GM19023 (cell line): Measurements from ENCODE around the gene GPC5.
"Not testable (repeated sequence)": the region's sequence is repeated elsewhere in the genome, so short reads cannot be mapped to it uniquely, and the experiment has no call there.

ENCODE experiments used
- ATAC-seq: cut with Tn5 transposase; IDR thresholded peaks from one replicate; pipeline ENCODE4 v1.9.1; 2021; ENCODE audit warnings: mild to moderate bottlenecking, moderate library complexity; ENCODE audit not compliant: unreplicated experiment

GPC5 gene

DNA sequence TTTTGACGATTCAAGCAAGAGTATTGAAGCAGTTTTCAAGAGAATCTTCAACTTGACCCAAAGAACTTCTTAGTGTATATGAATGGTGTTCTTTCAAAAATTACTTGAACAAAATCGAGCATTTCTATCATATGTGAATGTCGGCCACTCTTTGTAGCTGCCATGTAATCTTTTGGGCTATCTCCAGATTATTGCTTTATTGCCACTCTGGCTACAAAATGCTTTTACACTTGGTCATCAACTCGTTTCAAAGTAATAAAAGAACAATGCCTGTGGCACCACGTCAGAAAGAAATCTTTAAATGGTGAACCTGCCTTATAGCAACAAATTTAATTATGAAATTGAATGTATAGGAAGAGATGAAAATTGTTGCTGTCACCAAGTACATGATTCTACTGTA, 834.5 kb downstream of the GPC5 start:
- no peak for ATAC-seq

DNA sequence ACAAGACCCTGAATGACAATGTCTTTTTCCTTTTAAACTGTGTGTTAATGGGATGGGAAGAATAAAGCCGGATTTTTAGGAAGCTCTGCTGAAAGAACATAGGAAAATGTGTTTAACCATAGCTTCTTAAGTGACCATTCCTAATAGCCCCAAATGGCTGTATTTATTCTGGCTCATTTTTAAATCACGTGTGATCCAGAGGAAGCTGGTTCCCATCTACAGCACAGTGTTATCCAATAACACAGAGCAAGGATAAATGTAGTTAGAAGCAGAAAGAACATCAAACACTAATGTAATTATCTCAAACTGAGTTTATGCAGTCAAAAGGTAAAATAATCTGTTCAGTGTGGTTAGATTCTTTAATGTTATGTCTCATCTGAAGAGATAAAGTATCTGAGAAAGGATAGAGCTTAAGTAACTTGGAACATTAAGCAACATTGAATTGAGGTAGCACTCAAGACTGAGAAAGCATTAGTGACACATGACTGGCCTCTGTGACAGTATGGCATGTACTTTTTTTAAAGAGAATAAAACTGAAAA, 853.3 kb downstream of the GPC5 start:
- no peak for ATAC-seq

DNA sequence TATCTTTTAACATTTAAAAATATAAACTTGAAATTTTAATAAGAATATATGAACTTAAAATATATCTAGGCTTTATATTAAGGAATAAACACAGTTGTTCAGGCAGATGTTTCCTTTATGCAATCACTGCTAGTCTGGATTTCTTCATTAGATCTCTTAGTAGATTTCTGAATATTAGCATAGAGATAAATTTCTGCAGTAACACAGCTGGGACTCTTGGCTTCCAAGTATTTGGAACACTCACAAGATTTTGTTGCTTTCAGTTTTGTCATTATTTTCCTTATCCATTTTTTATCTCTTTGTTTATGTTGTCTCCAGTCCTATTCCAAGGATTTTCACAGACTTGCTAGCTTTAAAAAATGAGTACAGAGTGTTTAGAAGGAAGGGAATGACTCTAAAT, 857.1 kb downstream of the GPC5 start:
- no peak for ATAC-seq

DNA sequence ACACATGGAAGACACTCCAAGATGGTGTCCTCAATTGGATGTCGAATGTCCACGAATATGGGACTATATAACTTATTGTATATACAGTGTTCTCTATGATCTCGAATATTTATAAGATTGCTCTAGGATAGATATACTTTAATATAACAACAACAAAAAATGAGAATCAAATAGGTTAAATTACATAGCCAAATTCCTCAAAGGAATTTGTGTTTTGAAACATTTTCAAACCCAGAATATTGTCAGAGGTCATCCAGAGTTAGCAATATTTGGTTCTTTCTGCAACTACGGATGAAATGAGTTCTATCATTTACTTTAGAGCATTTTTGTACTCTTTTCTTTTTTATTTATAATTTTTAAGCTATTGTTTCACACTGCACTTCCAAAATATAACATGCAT, 857.8 kb downstream of the GPC5 start:
- no peak for ATAC-seq

DNA sequence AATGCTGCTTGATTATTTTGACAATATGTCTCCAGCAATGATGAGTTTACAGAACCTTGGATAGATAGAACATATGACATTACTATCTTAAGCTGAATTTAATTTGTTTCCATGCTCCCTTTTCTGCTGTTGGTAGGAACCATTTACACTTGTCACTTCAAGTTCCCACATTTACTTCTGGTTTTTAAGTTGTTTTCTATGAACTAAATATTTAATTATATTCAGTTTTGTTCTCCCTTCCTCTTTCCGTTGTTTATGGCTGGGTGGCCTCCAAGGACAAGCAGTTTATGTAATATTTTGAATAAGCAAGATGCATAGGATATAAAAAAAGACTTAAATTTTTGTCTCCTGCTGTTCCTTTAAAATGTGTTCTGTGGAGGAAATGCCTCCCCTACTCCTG, 860.6 kb downstream of the GPC5 start:
- no peak for ATAC-seq

DNA sequence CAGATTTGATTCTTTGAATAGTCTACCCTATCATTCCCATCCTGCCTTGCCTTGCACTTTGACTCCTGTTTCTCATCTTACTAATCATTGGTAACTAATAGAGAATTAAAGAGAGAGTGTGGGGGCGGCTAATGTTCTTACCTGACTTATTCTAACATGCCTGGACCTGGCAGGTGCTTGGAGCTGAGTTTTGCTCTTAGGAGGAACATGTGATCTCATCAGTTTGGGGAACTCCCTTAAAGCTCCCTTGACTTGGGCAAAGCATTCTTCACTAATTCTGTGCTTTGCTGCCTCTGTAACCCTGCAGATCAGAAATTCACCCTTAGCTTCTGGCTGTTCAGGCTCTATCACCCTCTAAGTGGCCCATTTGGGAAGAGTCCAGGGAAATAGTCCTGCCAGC, 861.1 kb downstream of the GPC5 start:
- no peak for ATAC-seq

DNA sequence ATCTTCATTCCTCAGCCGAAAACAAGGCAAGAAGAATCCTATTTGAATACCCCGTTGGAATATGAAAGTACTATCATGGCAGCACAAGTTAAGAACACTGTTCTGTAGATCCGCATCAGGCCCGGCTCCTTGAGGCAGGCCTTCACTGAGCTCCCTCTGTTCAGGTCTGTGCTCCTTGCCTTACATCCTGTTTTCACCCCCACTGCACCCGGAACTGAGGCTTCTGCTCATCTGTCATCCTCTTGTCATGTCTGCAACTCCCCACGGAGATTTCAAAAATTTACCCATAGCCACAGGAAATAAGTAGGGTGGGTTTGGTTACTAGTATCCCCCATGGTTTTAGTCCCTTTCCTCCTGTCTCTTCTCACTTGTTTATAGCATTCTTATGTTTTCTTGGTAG, 861.9 kb downstream of the GPC5 start:
- no peak for ATAC-seq

DNA sequence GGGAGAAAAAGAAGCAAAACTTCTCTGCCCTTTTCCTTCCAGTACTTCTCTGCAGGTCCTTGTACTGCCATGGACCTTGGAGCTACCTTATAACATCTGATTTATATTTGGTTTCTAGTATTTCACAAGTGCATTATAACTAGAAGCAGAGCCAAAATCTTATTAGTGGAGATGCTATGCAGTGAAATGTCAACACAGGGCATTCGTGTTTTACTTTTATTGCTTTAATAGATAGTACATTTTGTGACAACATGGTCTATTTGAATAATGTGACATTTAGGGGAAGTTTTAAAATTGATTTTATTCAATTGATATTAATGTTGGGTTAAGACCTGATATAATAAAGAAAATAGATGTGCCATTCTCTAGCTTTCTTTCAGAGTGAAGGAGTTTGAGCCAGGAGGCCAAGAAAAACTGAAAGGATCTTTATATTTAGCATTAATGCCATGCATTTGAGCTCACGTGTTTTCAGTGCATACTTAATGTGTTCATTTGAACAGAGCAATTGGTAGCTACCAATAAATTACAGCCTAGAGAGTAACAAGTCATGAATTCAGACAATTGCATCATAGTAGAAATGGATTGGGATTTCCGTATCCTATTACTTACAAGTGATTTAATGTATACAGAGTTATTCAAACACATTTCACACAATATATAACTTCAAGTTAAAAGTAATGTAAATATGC, 863.8 kb downstream of the GPC5 start:
- no peak for ATAC-seq

DNA sequence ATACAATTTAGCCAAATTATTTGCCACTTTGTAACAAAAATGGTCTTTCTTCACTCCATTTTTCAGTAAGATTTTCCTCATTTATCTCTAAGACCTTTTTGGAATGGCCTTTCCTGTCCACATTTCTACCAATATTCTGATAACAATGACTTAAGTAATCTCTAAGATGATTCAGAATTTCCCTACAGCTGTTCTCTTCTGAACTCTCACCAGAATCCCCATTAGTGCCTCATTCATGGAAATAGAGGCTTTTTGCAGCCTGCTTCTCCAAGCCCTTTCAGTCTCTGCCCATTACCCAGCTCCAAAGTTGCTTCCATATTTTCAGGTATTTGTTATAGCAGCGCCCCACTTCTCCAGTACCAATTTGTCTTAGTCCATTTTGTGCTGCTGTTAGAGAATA, 867.0 kb downstream of the GPC5 start:
- no peak for ATAC-seq

DNA sequence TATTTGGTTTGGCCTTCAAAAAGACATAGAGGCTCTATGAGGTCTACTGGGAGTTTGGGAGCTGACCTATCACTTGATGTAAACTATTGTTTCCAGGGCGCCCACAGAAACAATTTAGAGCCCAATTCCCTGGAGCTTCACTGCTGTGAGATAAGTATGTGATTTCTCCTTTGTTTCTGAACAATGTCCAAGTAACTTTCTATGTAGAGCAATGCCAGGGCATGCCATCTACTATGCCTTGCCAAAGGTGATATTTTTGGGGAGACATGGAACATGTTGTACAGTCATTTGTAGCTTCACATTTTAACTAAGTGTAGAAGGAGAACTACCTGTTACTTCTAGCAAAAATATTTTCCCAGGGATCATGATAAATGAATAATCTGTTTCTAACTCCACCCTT, 872.6 kb downstream of the GPC5 start:
- ATAC-seq: no peak

DNA sequence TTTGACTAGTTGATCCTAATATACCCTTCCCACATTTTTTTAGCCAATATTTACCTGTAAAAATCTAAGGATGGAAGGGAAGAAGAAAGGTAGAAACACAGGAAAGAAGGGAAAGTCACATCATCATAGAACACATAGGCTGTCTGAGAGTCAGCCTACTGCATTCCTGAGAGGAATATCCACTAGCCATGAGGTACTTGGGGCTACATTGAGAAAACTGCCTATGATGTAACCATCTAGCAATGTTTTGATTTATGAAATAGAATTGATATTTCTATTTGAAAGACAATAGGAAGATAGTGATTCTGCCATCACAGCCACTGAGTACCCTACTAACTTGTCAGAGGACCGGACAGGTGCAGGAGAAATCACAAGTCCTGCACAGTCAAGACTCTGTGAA, 873.8 kb downstream of the GPC5 start:
- ATAC-seq: no peak

DNA sequence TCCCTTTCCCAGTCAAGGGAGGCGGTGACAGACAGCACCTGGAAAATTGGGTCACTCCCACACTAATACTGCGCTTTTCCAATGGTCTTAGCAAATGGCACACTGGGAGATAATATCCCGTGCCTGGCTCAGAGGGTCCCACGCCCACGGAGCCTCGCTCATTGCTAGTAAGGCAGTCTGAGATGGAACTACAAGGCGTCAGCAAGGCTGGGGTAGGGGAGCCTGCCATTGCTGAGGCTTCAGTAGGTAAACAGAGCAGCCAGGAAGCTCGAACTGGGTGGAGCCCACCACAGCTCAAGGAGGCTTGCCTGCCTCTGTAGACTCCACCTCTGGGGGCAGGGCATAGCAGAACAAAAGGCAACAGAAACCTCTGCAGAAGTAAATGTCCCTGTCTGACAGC, 882.6 kb downstream of the GPC5 start:
- ATAC-seq: not testable (repeated sequence)

DNA sequence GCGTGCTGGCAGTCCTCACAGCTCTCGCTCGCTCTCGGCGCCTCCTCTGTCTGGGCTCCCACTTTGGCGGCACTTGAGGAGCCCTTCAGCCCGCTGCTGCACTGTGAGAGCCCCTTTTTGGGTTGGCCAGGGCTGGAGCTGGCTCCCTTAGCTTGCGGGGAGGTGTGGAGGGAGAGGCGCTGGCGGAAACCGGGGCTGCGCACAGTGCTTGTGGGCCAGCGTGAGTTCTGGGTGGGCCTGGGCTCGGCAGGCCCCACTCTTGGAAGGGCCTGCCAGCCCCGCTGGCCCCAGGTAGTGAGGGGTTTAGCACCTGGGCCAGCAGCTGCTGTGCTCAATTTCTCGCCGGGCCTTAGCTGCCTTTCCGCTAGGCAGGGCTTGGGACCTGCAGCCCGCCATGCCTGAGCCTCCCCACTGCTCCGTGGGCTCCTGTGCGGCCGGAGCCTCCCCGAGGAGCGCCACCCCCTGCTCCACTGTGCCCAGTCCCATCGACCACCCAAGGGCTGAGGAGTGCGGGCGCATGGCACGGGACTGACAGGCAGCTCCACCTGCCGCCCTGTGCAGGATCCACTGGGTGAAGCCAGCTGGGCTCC, 892.4 kb downstream of the GPC5 start:
- ATAC-seq: not testable (repeated sequence)

DNA sequence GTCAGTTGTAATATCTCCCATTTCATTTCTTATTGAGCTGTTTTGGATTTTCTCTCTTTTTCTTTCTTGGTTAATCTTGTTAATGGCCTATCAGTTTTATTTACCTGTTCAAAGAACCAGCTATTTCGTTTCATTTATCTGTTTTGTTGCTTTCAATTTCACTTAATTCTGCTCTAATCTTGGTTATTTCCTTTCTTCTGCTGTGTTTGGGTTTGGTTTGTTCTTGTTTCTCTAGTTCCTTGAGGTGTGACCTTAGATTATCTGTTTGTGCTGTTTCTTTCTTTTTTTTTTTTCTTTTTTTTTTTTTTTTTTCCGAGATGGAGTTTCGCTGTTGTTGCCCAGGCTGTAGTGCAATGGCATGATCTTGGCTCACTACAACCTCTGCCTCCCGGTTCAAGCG, 896.1 kb downstream of the GPC5 start:
- ATAC-seq: not testable (repeated sequence)

DNA sequence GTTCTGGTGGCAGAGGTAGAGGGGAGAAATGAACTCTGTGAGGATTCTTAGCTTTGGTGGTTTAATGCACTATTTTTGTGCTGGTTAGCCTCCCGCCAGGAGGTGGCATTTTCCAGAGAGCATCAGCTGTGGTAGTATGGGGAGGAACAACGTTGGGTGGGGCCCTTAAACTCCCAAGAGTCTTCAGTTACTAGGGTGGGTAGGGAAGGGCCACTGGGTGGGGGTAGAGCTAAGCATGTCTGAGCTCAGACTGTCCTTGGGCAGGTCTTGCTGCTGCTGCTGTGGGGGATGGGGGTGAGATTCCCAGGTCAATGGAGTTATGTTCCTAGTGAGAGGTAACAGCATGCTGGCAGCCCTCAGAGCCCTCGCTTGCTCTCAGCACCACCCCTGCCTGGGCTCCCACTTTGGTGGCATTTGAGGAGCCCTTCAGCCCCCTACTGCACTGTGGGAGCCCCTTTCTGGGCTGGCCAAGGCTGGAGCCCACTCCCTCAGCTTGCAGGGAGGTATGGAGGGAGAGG, 897.8 kb downstream of the GPC5 start:
- ATAC-seq: not testable (repeated sequence)

DNA sequence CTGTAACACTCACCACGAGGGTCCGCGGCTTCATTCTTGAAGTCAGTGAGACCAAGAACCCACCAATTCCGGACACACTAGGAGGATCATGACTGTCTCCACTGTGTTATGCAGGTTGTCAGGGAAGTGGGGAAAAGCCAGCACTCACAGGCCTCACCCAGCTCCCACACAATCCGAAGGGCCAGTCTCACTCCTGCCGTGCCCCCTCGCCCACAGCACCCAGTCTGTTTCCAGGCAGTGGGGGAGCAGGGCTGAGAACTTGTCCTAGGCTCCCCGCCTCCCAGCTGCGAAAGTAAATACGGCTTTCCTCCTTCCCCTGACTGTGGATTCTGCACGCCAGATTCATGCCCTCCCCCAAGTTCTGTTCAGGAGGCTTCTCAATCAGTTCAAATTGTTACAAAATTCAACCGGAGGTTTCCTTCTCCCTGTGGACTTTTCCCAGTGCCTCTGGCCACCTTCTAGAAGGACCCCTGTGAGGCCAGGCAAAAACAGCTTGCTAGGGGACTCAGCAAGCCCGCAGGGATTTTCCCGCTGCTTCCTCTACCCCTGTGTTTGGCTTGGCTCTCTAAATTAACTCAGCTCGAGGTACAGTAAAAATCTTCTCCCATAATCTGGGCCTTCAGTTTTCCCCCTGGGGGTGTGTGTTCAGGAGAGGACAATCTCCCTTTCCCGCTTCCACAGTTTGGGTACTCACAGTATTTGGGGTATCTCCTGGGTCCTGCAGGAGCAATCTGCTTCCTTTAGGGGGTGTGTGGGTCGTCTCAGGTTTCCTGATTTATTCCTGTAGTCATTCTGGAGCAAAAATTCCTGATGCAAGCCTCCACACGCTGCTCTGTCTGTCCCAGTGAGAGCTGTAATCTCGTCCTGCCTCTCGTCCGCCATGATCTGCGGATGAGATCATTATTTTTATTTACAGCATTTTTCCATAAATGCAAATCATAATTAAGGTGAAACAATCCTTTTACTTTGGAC, 899.8 kb downstream of the GPC5 start:
- ATAC-seq: no peak

DNA sequence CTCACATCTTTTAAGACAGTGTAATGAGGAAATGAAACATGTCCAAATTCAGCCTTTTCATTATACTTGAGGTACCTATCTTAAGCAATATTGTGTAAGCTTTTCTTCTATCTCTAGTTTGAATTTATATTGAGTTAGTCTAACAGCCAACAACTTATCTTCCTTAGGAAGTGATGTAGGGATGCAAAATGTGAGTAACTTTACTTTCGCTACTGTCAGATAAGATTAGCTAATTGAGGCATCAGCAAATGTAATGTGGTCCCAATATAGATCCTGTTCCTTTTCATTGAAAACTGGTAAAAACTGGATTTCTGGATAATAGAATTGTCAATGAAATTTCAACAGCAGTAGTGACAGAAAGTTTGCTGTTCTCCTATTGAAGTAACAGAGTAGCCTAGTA, 902.2 kb downstream of the GPC5 start:
- ATAC-seq: no peak

DNA sequence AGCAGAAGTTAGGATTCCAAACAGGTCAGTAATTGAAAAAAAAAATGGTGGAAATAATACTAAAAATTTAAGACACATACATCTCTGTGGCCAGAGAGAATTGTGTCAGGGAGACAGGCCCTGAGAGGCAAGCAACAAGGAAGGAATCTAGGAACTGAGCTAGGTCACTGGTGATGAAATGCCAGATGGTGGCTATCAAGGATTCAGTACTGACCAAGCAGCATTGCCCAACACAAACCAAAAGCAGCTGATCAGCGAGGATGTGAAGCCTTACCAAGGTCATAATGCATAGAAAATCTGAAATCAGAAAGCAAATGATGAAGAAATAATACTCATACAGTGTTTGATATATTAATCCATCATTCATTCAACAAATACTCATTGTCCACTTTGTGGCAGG, 905.0 kb downstream of the GPC5 start:
- no peak for ATAC-seq

DNA sequence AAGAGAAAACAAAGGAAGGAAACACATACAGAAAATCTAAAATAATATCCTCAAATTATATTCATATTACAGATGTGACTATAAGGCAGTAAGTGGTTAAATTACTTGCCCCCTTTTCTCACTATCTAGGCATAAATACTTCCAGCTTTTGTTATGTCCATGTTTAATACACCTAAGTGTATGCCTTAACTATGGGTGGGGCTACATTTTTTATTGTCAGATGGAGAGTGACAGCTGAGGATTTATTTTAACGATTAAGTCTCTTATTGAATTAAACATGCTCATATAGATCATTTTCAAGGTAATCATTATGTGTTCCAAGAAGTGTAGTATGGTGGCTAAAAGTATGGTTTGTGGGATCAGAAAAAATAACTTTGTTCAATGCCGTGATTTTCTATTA, 909.3 kb downstream of the GPC5 start:
- no peak for ATAC-seq

DNA sequence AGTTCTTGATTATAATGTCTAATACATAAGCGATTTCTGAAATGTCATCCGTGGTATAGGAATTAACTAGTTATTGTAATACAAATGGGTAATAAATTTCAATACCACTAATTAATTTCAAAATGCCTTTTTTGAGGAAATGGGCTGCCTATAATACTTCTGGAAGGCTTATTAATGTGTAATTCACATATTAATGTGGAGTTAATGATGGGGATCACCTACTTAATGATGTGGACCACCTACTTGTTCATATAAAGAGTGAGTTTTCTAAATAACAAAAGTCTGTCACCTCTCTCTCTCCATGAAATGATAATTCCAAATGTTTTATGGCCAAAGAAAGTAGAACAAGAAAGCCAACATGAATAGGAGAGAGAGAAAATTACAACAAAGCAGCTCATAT, 914.4 kb downstream of the GPC5 start:
- ATAC-seq: no peak

DNA sequence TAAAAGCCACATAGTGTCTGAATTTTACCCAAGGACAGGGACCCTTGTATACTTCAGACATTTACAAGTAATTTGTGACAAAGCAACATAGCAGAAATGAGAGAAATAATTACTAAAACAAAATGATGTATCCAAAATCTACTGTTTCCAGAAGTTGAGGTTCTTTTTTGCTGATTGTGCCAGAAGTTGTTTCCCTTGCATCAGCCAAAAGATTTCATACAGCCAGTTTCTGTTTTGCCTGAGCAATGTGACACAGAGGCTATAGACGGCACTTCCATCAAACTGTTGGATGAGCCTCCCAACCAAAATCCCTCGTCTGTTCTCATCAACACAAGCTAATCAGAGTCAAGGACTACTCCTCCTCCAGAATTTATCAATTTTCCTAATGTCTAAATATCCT, 915.0 kb downstream of the GPC5 start:
- no peak for ATAC-seq
